Tibial nerve (tissue), 4 donors: ENCODE results near the gene ESYT2. TPM values are rescaled to one million over a fixed set of nuclear protein-coding genes. Genes with fewer than 3 reads are reported as not detected.

Experiments used
- DNase-seq, 2 donors: peaks; one replicate each; pipeline ENCODE4 v3.0.0-alpha.2; 2019; ENCODE audit warnings: low spot score in 2 of 2
- H3K27ac ChIP-seq, 4 donors: fragments of 200-600 bp; sonication (generic) in 3 of 4; one replicate each; pipeline ENCODE4 v1.5.1; 2017 to 2019; ENCODE audit warnings: mild to moderate bottlenecking in 1 of 4
- H3K27me3 ChIP-seq, 2 donors: fragments of 200-600 bp; sonication (generic) in 1 of 2; one replicate each; pipeline versions ENCODE4 v1.5.1 to v1.6.0; 2017 to 2019
- H3K36me3 ChIP-seq, 3 donors: fragments of 200-600 bp; sonication (generic); one replicate each; pipeline ENCODE4 v1.5.1; 2018 to 2019
- H3K4me1 ChIP-seq, 4 donors: fragments of 200-600 bp; sonication (generic) in 3 of 4; one replicate each; pipeline ENCODE4 v1.5.1; 2017 to 2019
- H3K4me3 ChIP-seq, 4 donors: fragments of 200-600 bp; sonication (generic) in 3 of 4; one replicate each; pipeline ENCODE4 v1.5.1; 2017 to 2019; ENCODE audit warnings: mild to moderate bottlenecking in 1 of 4, moderate library complexity in 1 of 4
- H3K9me3 ChIP-seq, 4 donors: fragments of 200-600 bp; sonication (generic) in 3 of 4; one replicate each; pipeline ENCODE4 v1.5.1; 2017 to 2019
- EP300 ChIP-seq, 2 donors: sonication (generic); formaldehyde crosslinking; IDR thresholded peaks; one replicate each; pipeline ENCODE4 v1.6.1; 2017; ENCODE audit warnings: antibody characterized with exemption in 2 of 2, mild to moderate bottlenecking in 1 of 2
- POLR2A ChIP-seq, 2 donors: fragments of 450-650 bp; IDR thresholded peaks; one replicate each; pipeline ENCODE4 v1.6.1; 2017; ENCODE audit warnings: antibody characterized with exemption in 2 of 2, mild to moderate bottlenecking in 2 of 2, moderate library complexity in 2 of 2
- WGBS, 2 donors: methylation state at CpG; one replicate each; pipeline ENCODE4 v1.1.5; 2018; 5-methylcytosine and 5-hydroxymethylcytosine counted together
- total RNA-seq, 4 donors: library from RNA; depleted of rRNA; stranded (reverse); fragments of >200 nt; gene quantifications; one replicate each; pipeline ENCODE4 v1.1.0, GENCODE V29; 2016
- TF ChIP-seq, protein P1 (sequence below), 5 experiments: fragments of 200-600 bp in 3 of 5; fragments of 450-650 bp in 2 of 5; sonication (generic) in 3 of 5; IDR thresholded peaks; one replicate each; pipeline ENCODE4 v1.5.1; 2016 to 2019; ENCODE audit warnings: antibody characterized with exemption in 5 of 5, mild to moderate bottlenecking in 3 of 5, moderate library complexity in 2 of 5

Gene ESYT2
- total RNA-seq, 4 donors from 2014 or later, result 91.0 to 124 (median 114) TPM

DNA sequence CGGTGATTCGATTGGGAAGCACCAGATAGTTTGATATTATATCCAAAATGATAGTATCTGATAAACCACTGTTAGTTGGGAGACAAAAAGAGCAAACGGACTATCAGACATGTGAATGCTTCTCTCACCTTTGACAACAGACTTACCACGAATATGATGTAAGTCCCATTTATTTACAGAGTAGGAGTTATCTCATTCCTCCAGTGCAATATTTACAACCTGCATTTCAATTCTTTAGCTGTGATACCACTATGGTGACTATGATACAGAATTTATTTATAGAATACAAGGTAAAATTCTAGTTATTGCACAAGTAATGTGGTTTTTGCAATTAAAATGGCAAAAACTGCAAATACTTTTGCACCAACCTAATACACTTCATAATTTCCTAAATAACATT is 61.6 kb downstream of the ESYT2 start:
- no peaks in the 10 kb centered on the region for H3K4me1 ChIP-seq
- no peaks in the 10 kb centered on the region for H3K27me3 ChIP-seq
- no peak for DNase-seq
- TF ChIP-seq POLR2A (IDR thresholded peaks at IDR 0.05), result no peak
- no peak for TF ChIP-seq EP300 (IDR thresholded peaks at IDR 0.05)
- TF ChIP-seq, protein P1, sequence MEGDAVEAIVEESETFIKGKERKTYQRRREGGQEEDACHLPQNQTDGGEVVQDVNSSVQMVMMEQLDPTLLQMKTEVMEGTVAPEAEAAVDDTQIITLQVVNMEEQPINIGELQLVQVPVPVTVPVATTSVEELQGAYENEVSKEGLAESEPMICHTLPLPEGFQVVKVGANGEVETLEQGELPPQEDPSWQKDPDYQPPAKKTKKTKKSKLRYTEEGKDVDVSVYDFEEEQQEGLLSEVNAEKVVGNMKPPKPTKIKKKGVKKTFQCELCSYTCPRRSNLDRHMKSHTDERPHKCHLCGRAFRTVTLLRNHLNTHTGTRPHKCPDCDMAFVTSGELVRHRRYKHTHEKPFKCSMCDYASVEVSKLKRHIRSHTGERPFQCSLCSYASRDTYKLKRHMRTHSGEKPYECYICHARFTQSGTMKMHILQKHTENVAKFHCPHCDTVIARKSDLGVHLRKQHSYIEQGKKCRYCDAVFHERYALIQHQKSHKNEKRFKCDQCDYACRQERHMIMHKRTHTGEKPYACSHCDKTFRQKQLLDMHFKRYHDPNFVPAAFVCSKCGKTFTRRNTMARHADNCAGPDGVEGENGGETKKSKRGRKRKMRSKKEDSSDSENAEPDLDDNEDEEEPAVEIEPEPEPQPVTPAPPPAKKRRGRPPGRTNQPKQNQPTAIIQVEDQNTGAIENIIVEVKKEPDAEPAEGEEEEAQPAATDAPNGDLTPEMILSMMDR (IDR thresholded peaks at IDR 0.05), result no peak
- H3K4me3 ChIP-seq, result no peak overlapping the region
- no peaks in the 10 kb centered on the region for H3K9me3 ChIP-seq
- no peak overlapping the region for H3K27ac ChIP-seq
- 87 to 88% methylated on average over 4 of the region's 4 CpGs for WGBS, 2 donors
- peaks cover 0 to 81% (median 0%) of the 10 kb centered on the region in 3 donors for H3K36me3 ChIP-seq

DNA sequence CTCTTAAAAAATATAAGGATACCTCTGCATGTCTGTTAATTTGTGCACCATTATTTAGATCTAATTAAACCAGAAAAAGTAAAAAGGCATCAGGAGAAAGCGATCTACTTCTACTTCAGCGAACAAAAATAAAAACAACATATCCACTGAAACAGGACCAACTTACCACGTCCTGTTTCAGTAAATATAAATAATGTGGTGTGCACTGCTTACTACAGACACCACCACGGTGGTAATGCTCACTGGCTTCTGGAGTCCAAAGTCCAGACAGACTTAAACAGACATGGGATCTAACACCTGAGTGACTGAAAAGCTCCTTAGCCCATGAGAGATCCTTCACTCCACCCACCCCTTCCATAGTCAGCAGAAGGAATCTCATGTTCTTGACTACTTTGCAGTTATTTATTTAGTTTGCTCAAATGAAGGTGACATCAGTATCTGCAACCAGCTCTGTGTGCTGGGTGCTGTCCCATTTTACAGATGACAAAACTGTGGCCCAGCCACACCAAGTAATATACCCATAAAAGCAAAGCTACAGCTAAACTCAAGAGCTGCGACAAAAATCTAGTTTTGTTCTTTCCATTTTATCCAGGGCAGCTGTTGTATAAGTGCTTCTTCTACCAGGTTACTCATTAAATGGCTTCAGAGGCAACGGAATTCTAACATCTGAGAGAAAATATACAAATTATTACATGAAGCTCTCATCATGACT is 62.6 kb downstream of the ESYT2 start:
- 90 to 91% methylated on average over 6 of the region's 6 CpGs for WGBS, 2 donors
- DNase-seq, result no peak
- H3K4me3 ChIP-seq, result no peak overlapping the region
- no peaks in the 10 kb centered on the region for H3K27me3 ChIP-seq
- H3K9me3 ChIP-seq, result no peaks in the 10 kb centered on the region
- H3K4me1 ChIP-seq, result no peaks in the 10 kb centered on the region
- peaks cover 0 to 81% (median 0%) of the 10 kb centered on the region in 3 donors for H3K36me3 ChIP-seq
- no peak for TF ChIP-seq POLR2A (IDR thresholded peaks at IDR 0.05)
- TF ChIP-seq, protein P1 (IDR thresholded peaks at IDR 0.05), result no peak
- H3K27ac ChIP-seq, result no peak overlapping the region

GRCh38 chr7:158765020-158765419 is 64.3 kb downstream of the ESYT2 start:
- DNase-seq, result no peak
- Histone ChIP-seq H3K36me3 (peaks cover 0 to 88% (median 0%) of the 10 kb centered on the region in 3 donors), H3K9me3 (no peaks in the 10 kb centered on the region), H3K27me3 (no peaks in the 10 kb centered on the region), H3K27ac (no peak overlapping the region), H3K4me3 (no peak overlapping the region), H3K4me1 (no peaks in the 10 kb centered on the region)
- TF ChIP-seq EP300 (IDR thresholded peaks at IDR 0.05) (no peak), POLR2A (IDR thresholded peaks at IDR 0.05) (no peak)
- TF ChIP-seq, protein P1 (IDR thresholded peaks at IDR 0.05), result no peak
- 95 to 100% methylated on average over 2 to 7 of the region's 7 CpGs for WGBS, 2 donors

- Histone ChIP-seq H3K9me3 (no peaks in the 10 kb centered on the region), H3K36me3 (peaks cover 0 to 95% (median 5%) of the 10 kb centered on the region in 3 donors), H3K4me3 (no peak overlapping the region), H3K27ac (no peak overlapping the region), H3K27me3 (no peaks in the 10 kb centered on the region), H3K4me1 (no peaks in the 10 kb centered on the region)
- WGBS, 2 donors, result 95 to 96% methylated on average over 14 of the region's 14 CpGs
- no peak for DNase-seq
- TF ChIP-seq, protein P1 (IDR thresholded peaks at IDR 0.05), result no peak
- no peak for TF ChIP-seq EP300 (IDR thresholded peaks at IDR 0.05)
- TF ChIP-seq POLR2A (IDR thresholded peaks at IDR 0.05), result no peak
Measured at GRCh38 chr7:158763454-158764033, 65.8 kb downstream of the ESYT2 start.

DNA sequence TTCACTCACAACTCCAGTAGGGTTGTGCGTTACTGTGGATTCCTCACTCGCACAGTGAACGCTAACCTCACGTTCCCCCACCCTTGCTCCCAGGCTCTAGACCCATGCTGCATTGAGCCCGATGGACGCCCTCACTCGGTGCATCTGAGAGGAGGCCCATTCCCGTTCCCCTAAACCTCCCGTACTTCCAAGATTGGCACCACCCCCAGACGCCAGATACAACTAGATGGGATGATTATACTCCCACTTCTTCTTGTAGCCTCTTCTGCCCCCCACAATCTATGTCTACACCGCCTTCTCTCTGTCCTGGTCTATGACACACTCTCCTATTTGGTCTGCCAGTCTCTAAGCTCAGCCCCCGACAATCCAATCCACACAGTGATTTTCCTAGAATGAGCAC is 67.4 kb downstream of the ESYT2 start:
- TF ChIP-seq, protein P1 (IDR thresholded peaks at IDR 0.05), result no peak
- TF ChIP-seq POLR2A (IDR thresholded peaks at IDR 0.05), result no peak
- no peak for TF ChIP-seq EP300 (IDR thresholded peaks at IDR 0.05)
- no peaks in the 10 kb centered on the region for H3K27me3 ChIP-seq
- 91 to 92% methylated on average over 12 of the region's 12 CpGs for WGBS, 2 donors
- H3K4me3 ChIP-seq, result no peak overlapping the region
- peaks cover 0 to 99% (median 5%) of the 10 kb centered on the region in 3 donors for H3K36me3 ChIP-seq
- H3K4me1 ChIP-seq, result no peaks in the 10 kb centered on the region
- H3K27ac ChIP-seq, result no peak overlapping the region
- no peaks in the 10 kb centered on the region for H3K9me3 ChIP-seq
- DNase-seq, result no peak
